ENCODE data around the gene TBX18.

TBX18 gene

GRCh38 chr6:84743616-84744015 lies 20.8 kb downstream of the TBX18 start:
- no peak for DNase-seq

GRCh38 chr6:84740385-84740784 lies 24.0 kb downstream of the TBX18 start:
- no peak for DNase-seq

- no peak for DNase-seq
These were observed 24.6 kb downstream of the TBX18 start for GRCh38 chr6:84739866-84740208.

GRCh38 chr6:84738996-84739865 lies 25.2 kb downstream of the TBX18 start:
- no peak for DNase-seq

- DNase-seq: no peak
These were observed 30.5 kb downstream of the TBX18 start for GRCh38 chr6:84733889-84734288.

- DNase-seq: no peak
These were observed 32.5 kb downstream of the TBX18 start for GRCh38 chr6:84731901-84732300.

GRCh38 chr6:84731401-84731800 lies 33.0 kb downstream of the TBX18 start:
- DNase-seq: no peak

- no peak for DNase-seq
These were observed 35.8 kb downstream of the TBX18 start for GRCh38 chr6:84728602-84729001.

- DNase-seq: no peak
These were observed 45.2 kb downstream of the TBX18 start for GRCh38 chr6:84719152-84719551.

- DNase-seq: no peak
These were observed 46.1 kb downstream of the TBX18 start for GRCh38 chr6:84718038-84718955.

GRCh38 chr6:84709121-84709520 lies 55.3 kb downstream of the TBX18 start:
- DNase-seq: no peak

- no peak for DNase-seq
These were observed 57.2 kb downstream of the TBX18 start for GRCh38 chr6:84707171-84707570.

GRCh38 chr6:84696166-84696565 lies 68.2 kb downstream of the TBX18 start:
- no peak for DNase-seq

GRCh38 chr6:84691978-84692623 lies 72.3 kb downstream of the TBX18 start:
- no peak for DNase-seq

- DNase-seq: no peak
These were observed 76.1 kb downstream of the TBX18 start for GRCh38 chr6:84688141-84688873.

- no peak for DNase-seq
These were observed 77.0 kb downstream of the TBX18 start for GRCh38 chr6:84687431-84687830.

- DNase-seq: no peak
These were observed 78.3 kb downstream of the TBX18 start for GRCh38 chr6:84685983-84686584.

GRCh38 chr6:84681693-84682326 lies 82.6 kb downstream of the TBX18 start:
- no peak for DNase-seq

- no peak for DNase-seq
These were observed 88.7 kb downstream of the TBX18 start for GRCh38 chr6:84675651-84676050.

- DNase-seq: no peak
These were observed 90.0 kb downstream of the TBX18 start for GRCh38 chr6:84674395-84674794.

GRCh38 chr6:84671183-84671582 lies 93.2 kb downstream of the TBX18 start:
- DNase-seq: no peak

- DNase-seq: no peak
These were observed 94.5 kb downstream of the TBX18 start for GRCh38 chr6:84669945-84670344.

All from NCI-H510A treated with DMSO at 0.1 percent for 48 hours (cell line).